Fibroblast of skin of right biceps (primary cell): ENCODE data around the gene GRM2.

Experiments
- DNase-seq: peaks from one replicate; pipeline ENCODE4 v3.0.0-alpha.2; 2013

Gene GRM2

GRCh38 chr3:51706788-51707731, at the start of gene GRM2:
Gene GRM2 (plus strand): TSS chr3:51707068. CDS start chr3:51708984, 1,916 bp downstream.
- peak; percentile 86 for DNase-seq

- no peak for DNase-seq
Observed at GRCh38 chr3:51657234-51657633, 49.6 kb upstream of the GRM2 start.

- DNase-seq, result no peak
Observed at GRCh38 chr3:51659942-51660341, 46.9 kb upstream of the GRM2 start.

- no peak for DNase-seq
Observed at GRCh38 chr3:51662456-51662855, 44.4 kb upstream of the GRM2 start.

GRCh38 chr3:51668756-51669155, 38.1 kb upstream of the GRM2 start:
- peak; percentile 24 for DNase-seq

GRCh38 chr3:51669241-51670052, 37.4 kb upstream of the GRM2 start:
- peak; percentile 67 for DNase-seq

GRCh38 chr3:51670053-51670822, 36.6 kb upstream of the GRM2 start:
- no peak for DNase-seq

- peak; percentile 78 for DNase-seq
Observed at GRCh38 chr3:51670823-51671733, 35.8 kb upstream of the GRM2 start, which contains the start of gene TEX264. Gene TEX264 (plus strand): TSS chr3:51671252. CDS start chr3:51674305, 3,053 bp downstream.

GRCh38 chr3:51671734-51672475, 35.0 kb upstream of the GRM2 start:
- DNase-seq, result peak; percentile 52

- no peak for DNase-seq
Observed at GRCh38 chr3:51673181-51673801, 33.6 kb upstream of the GRM2 start.

- no peak for DNase-seq
Observed at GRCh38 chr3:51673802-51674654, 32.8 kb upstream of the GRM2 start.

GRCh38 chr3:51675201-51675611, 31.7 kb upstream of the GRM2 start:
- DNase-seq, result no peak

- no peak for DNase-seq
Observed at GRCh38 chr3:51676102-51676640, 30.7 kb upstream of the GRM2 start.

- no peak for DNase-seq
Observed at GRCh38 chr3:51677358-51677757, 29.5 kb upstream of the GRM2 start.

- DNase-seq, result no peak
Observed at GRCh38 chr3:51678186-51678585, 28.7 kb upstream of the GRM2 start.

GRCh38 chr3:51678641-51679040, 28.2 kb upstream of the GRM2 start:
- no peak for DNase-seq

GRCh38 chr3:51679318-51679717, 27.6 kb upstream of the GRM2 start:
- DNase-seq, result no peak

- DNase-seq, result no peak
Observed at GRCh38 chr3:51679777-51680176, 27.1 kb upstream of the GRM2 start.

- DNase-seq, result no peak
Observed at GRCh38 chr3:51680196-51680595, 26.7 kb upstream of the GRM2 start.
